DOHH2 (cell line): ENCODE results near the gene PECR.

Experiments used
- H3F3A ChIP-seq: fragments of 200-600 bp; sonication (generic), shearing (Covaris generic); 2 replicates; pipeline ENCODE4 v1.6.0; 2016; ENCODE audit warnings: antibody characterized with exemption, mild to moderate bottlenecking; ENCODE audit not compliant: control insufficient read depth, insufficient read depth
- H3K27ac ChIP-seq: fragments of 200-600 bp; sonication (generic); 2 replicates; pipeline ENCODE4 v1.5.1; 2014; ENCODE audit warnings: low read depth, mild to moderate bottlenecking, low read length, moderate library complexity
- H3K27me3 ChIP-seq: fragments of 200-600 bp; sonication (generic); 2 replicates; pipeline ENCODE4 v1.6.1; 2014; ENCODE audit warnings: mild to moderate bottlenecking, low read length, mixed read lengths; ENCODE audit not compliant: control insufficient read depth
- H3K36me3 ChIP-seq: fragments of 200-600 bp; sonication (generic); 2 replicates; pipeline ENCODE4 v1.6.1; 2014; ENCODE audit warnings: mild to moderate bottlenecking, low read length, moderate library complexity, mixed read lengths; ENCODE audit not compliant: control insufficient read depth
- H3K4me1 ChIP-seq: fragments of 200-600 bp; sonication (generic); 2 replicates; pipeline ENCODE4 v1.6.1; 2014; ENCODE audit warnings: mild to moderate bottlenecking, low read length, mixed read lengths; ENCODE audit not compliant: control insufficient read depth
- H3K4me2 ChIP-seq: fragments of 200-600 bp; sonication (generic); 2 replicates; pipeline ENCODE4 v1.6.0; 2014; ENCODE audit warnings: mild to moderate bottlenecking, low read length, moderate library complexity
- H3K4me3 ChIP-seq: fragments of 200-600 bp; sonication (generic); 2 replicates; pipeline ENCODE4 v1.5.1; 2014; ENCODE audit warnings: mild to moderate bottlenecking, low read length, mixed read lengths
- H3K79me2 ChIP-seq: fragments of 200-600 bp; sonication (generic); 2 replicates; pipeline ENCODE4 v1.6.1; 2014; ENCODE audit warnings: mild to moderate bottlenecking, low read length, mixed read lengths; ENCODE audit not compliant: control insufficient read depth
- H3K9me2 ChIP-seq: fragments of 200-600 bp; sonication (generic); replicated peaks from 2 replicates; pipeline ENCODE4 v1.6.1; 2014; ENCODE audit warnings: mild to moderate bottlenecking, low read length, mixed read lengths; ENCODE audit not compliant: control insufficient read depth
- H3K9me3 ChIP-seq: fragments of 200-600 bp; sonication (generic); 2 replicates; pipeline ENCODE4 v1.6.1; 2014; ENCODE audit warnings: antibody characterized with exemption, low read length, mixed read lengths; ENCODE audit not compliant: control insufficient read depth, insufficient read depth
- H4K20me1 ChIP-seq: fragments of 200-600 bp; sonication (generic); 2 replicates; pipeline ENCODE4 v1.6.0; 2014; ENCODE audit warnings: low read depth, mild to moderate bottlenecking, antibody characterized with exemption, low read length, moderate library complexity; ENCODE audit not compliant: control insufficient read depth, insufficient read depth
- CTCF ChIP-seq: fragments of 200-600 bp; sonication (generic); IDR thresholded peaks from one replicate; pipeline ENCODE4 v1.5.1; 2014; ENCODE audit warnings: antibody characterized with exemption, mild to moderate bottlenecking, low read depth, low read length; ENCODE audit not compliant: poor library complexity, severe bottlenecking
- EZH2phosphoT487 ChIP-seq: fragments of 200-600 bp; sonication (generic); IDR thresholded peaks from 2 replicates; pipeline ENCODE4 v1.6.1; 2017; ENCODE audit warnings: borderline replicate concordance, mild to moderate bottlenecking, antibody characterized with exemption, low read length, moderate library complexity, mixed read lengths

The PECR gene

GRCh38 chr2:216002693-216003092, 78.9 kb downstream of the PECR start:
- no peaks in the 10 kb centered on the region for H3K9me2 ChIP-seq
- no peak overlapping the region for H3K4me2 ChIP-seq
- TF ChIP-seq CTCF (no peak), EZH2phosphoT487 (no peak)
- H3K9me3 ChIP-seq, result no peaks in the 10 kb centered on the region
- no peak overlapping the region for H3K27ac ChIP-seq
- no peaks in the 10 kb centered on the region for H3F3A ChIP-seq
- peaks cover 57% of the 10 kb centered on the region for H3K27me3 ChIP-seq
- H4K20me1 ChIP-seq, result no peaks in the 10 kb centered on the region
- no peak overlapping the region for H3K4me3 ChIP-seq
- no peaks in the 10 kb centered on the region for H3K79me2 ChIP-seq
- H3K36me3 ChIP-seq, result no peaks in the 10 kb centered on the region
- H3K4me1 ChIP-seq, result no peaks in the 10 kb centered on the region

DNA sequence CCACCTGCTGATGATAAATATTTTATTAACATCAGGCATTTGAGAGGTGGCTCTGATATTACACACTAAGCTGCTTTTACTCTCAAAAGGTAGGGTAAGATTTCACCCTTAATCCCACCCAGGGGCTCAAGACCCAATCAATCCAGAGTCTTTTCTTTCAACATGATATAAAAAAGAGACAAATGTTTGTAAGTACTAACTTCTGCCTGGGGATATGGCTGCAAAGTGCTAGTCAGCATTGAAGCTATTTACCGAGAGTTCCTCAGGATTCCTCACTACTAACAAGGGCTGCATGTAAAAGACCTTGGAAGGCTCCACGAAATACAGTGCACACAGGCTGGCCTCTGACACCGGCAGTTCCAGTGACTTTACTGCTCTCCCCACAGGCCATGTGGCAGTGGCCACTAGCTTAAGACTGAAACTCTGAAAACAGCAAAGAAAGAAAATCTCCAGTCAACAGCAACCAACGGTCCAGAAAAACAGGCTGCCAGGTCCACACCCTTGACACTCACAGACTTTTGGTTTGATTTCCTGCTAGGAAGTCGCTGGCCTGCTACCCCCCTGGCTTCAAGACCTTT, 79.4 kb downstream of the PECR start:
- Histone ChIP-seq H3K36me3 (no peaks in the 10 kb centered on the region), H3K4me2 (no peak overlapping the region), H3K79me2 (no peaks in the 10 kb centered on the region), H3F3A (no peaks in the 10 kb centered on the region), H3K9me3 (no peaks in the 10 kb centered on the region), H3K4me1 (no peaks in the 10 kb centered on the region), H3K9me2 (no peaks in the 10 kb centered on the region), H4K20me1 (no peaks in the 10 kb centered on the region), H3K27me3 (peaks cover 57% of the 10 kb centered on the region), H3K27ac (no peak overlapping the region), H3K4me3 (no peak overlapping the region)
- no peak for TF ChIP-seq EZH2phosphoT487
- TF ChIP-seq CTCF, result no peak

- no peak for TF ChIP-seq EZH2phosphoT487
- no peak for TF ChIP-seq CTCF
- Histone ChIP-seq H3K27ac (no peak overlapping the region), H3K4me1 (no peaks in the 10 kb centered on the region), H3K27me3 (peaks cover 50% of the 10 kb centered on the region), H3K9me2 (no peaks in the 10 kb centered on the region), H3K9me3 (no peaks in the 10 kb centered on the region), H3K4me2 (no peak overlapping the region), H3K36me3 (no peaks in the 10 kb centered on the region), H3K4me3 (no peak overlapping the region), H3F3A (no peaks in the 10 kb centered on the region), H4K20me1 (no peaks in the 10 kb centered on the region), H3K79me2 (no peaks in the 10 kb centered on the region)
Observed at GRCh38 chr2:216001216-216002100, 80.2 kb downstream of the PECR start.
